ENCODE measurements around the gene GPR108.

Gene GPR108

DNA sequence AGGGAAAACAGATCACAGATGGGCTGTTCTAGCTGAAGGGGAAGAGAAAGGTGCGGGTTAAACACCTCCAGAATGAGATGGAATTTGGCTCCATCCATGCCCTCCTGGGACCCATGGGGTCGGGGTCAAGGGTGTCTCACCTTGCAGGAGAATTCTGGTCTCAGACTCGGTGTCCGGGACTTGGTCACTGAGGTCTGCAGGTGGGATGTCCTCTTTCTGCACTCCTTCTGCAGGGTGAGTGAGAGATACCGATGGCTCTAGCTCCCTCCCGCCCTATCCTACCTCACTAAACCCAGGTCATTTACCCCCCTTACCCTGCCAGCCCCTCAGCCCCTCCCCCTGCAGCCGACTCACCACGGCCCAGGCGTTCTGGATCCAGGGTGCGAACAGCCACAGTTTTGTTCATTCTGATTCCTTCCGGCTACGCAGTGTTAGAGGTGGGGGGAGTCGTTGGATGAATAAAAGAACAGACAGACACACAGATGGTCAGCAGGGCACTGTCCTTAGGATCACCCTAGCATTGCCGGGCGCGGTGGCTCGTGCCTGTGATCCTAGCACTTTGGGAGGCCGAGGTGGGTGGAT, 41.0 kb downstream of the GPR108 start:
- Histone ChIP-seq H3K9me3 (ENCODE audit: control extremely low read depth in 1 of 5, control insufficient read depth in 4 of 5, insufficient read depth in 2 of 5, low read depth in 1 of 5, low read length in 4 of 5) (no peaks in the 10 kb centered on the region), H3K36me3 (ENCODE audit: control insufficient read depth in 4 of 4, insufficient read depth in 4 of 4, low read length in 3 of 4) (no peaks in the 10 kb centered on the region), H3K4me3 (ENCODE audit: control insufficient read depth in 1 of 7, extremely low read depth in 1 of 7, insufficient read depth in 4 of 7, low read depth in 2 of 7, low read length in 6 of 7) (no peak overlapping the region), H3K4me1 (ENCODE audit: control extremely low read depth in 1 of 4, control insufficient read depth in 4 of 4, insufficient read depth in 4 of 4, low read length in 3 of 4) (peaks cover 0 to 4% (median 2%) of the 10 kb centered on the region in 4 experiments), H3K27ac (ENCODE audit: insufficient read depth in 1 of 2, low read depth in 1 of 2, low read length in 2 of 2, poor library complexity in 1 of 2, severe bottlenecking in 2 of 2) (no peak overlapping the region), H3K27me3 (replicated peaks in 2 of 5; ENCODE audit: control insufficient read depth in 4 of 5, insufficient read depth in 5 of 5, low read length in 4 of 5) (peaks cover 0 to 9% (median 3%) of the 10 kb centered on the region in 5 experiments)
- WGBS (ENCODE audit: insufficient coverage), result 88% methylated on average over 10 of the region's 18 CpGs
- ChIA-PET POLR2A (no interaction called here), CTCF (interaction anchor here (0.7 to 1.2 kb wide), 2 partner anchors 9 to 143 kb away, joined by 3 to 4 read pairs; no protein-coding TSS in a partner anchor)
- DNase-seq, result no peak

DNA sequence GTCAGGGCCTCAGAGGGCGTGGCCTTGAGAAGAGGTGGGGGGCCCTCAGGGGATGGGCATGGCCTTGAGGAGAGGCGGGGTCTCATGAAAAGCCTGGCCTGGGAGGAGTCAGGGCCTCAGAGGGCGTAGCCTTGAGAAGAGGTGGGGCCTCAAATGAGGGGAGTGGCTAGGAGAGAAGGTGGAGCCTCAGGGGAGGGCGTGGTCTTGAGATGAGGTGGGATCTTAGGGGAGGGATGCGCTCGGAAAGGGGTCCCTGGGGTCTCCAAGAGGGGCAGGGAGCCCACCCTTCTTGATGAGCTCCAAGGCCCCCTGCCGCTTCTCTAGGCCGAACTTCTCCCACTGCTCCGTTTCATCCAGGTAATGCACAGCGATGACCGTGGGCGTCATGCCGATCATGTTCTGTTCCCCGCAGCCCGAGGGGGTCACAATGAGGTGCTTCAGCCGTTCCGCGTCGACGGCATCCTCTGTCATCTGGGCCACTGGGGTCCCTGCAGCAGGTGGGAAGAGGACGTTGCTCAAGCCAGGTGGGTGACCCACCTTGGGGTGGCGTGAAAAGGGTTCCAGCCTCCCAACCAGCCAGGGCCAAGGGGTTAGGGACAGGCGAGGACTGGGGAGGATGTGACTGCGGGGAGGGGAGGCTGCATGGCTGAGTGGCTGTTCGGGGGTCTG, 43.1 kb downstream of the GPR108 start:
- no peaks in the 10 kb centered on the region for H3K36me3 ChIP-seq (ENCODE audit: control insufficient read depth in 4 of 4, insufficient read depth in 4 of 4, low read length in 3 of 4)

DNA sequence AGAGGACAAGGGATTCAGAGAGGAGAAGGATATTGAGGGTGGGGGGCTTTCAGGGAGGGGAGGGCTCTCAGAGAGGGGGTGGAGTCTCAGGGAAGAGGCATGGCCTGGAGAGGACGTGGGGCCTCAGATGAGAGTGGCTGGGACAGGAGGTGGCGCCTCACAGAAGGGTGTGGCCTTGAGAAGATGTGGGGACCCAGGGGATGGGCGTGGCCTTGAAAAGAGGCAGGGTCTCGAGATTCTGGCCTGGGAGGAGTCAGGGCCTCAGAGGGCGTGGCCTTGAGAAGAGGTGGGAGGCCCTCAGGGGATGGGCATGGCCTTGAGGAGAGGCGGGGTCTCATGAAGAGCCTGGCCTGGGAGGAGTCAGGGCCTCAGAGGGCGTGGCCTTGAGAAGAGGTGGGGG, 43.7 kb downstream of the GPR108 start:
- peaks cover 0 to 9% (median 3%) of the 10 kb centered on the region in 5 experiments for H3K27me3 ChIP-seq (replicated peaks in 2 of 5; ENCODE audit: control insufficient read depth in 4 of 5, insufficient read depth in 5 of 5, low read length in 4 of 5)
- 93% methylated on average over 4 of the region's 7 CpGs for WGBS (ENCODE audit: insufficient coverage)
- H3K9me3 ChIP-seq (ENCODE audit: control extremely low read depth in 1 of 5, control insufficient read depth in 4 of 5, insufficient read depth in 2 of 5, low read depth in 1 of 5, low read length in 4 of 5), result no peaks in the 10 kb centered on the region
- CTCF ChIA-PET, result no interaction called here
- peaks cover 0 to 4% (median 2%) of the 10 kb centered on the region in 4 experiments for H3K4me1 ChIP-seq (ENCODE audit: control extremely low read depth in 1 of 4, control insufficient read depth in 4 of 4, insufficient read depth in 4 of 4, low read length in 3 of 4)
- H3K36me3 ChIP-seq (ENCODE audit: control insufficient read depth in 4 of 4, insufficient read depth in 4 of 4, low read length in 3 of 4), result no peaks in the 10 kb centered on the region
- no peak for DNase-seq
- H3K27ac ChIP-seq (ENCODE audit: insufficient read depth in 1 of 2, low read depth in 1 of 2, low read length in 2 of 2, poor library complexity in 1 of 2, severe bottlenecking in 2 of 2), result no peak overlapping the region
- no peak overlapping the region for H3K4me3 ChIP-seq (ENCODE audit: control insufficient read depth in 1 of 7, extremely low read depth in 1 of 7, insufficient read depth in 4 of 7, low read depth in 2 of 7, low read length in 6 of 7)
- POLR2A ChIA-PET, result no interaction called here

More for the DNA sequence above, 43.1 kb downstream of the GPR108 start:
- WGBS (ENCODE audit: insufficient coverage), result 96% methylated on average over 22 of the region's 25 CpGs
- Histone ChIP-seq H3K27me3 (replicated peaks in 2 of 5; ENCODE audit: control insufficient read depth in 4 of 5, insufficient read depth in 5 of 5, low read length in 4 of 5) (peaks cover 0 to 9% (median 3%) of the 10 kb centered on the region in 5 experiments), H3K4me1 (ENCODE audit: control extremely low read depth in 1 of 4, control insufficient read depth in 4 of 4, insufficient read depth in 4 of 4, low read length in 3 of 4) (peaks cover 0 to 4% (median 2%) of the 10 kb centered on the region in 4 experiments), H3K4me3 (ENCODE audit: control insufficient read depth in 1 of 7, extremely low read depth in 1 of 7, insufficient read depth in 4 of 7, low read depth in 2 of 7, low read length in 6 of 7) (no peak overlapping the region), H3K27ac (ENCODE audit: insufficient read depth in 1 of 2, low read depth in 1 of 2, low read length in 2 of 2, poor library complexity in 1 of 2, severe bottlenecking in 2 of 2) (no peak overlapping the region), H3K9me3 (ENCODE audit: control extremely low read depth in 1 of 5, control insufficient read depth in 4 of 5, insufficient read depth in 2 of 5, low read depth in 1 of 5, low read length in 4 of 5) (no peaks in the 10 kb centered on the region)
- ChIA-PET CTCF (interaction anchor here (0.9 kb wide), 1 partner anchor 8 kb away, joined by 3 read pairs; no protein-coding TSS in a partner anchor), POLR2A (no interaction called here)
- DNase-seq, result peak in 1 of 3 donors; percentile 22

DNA sequence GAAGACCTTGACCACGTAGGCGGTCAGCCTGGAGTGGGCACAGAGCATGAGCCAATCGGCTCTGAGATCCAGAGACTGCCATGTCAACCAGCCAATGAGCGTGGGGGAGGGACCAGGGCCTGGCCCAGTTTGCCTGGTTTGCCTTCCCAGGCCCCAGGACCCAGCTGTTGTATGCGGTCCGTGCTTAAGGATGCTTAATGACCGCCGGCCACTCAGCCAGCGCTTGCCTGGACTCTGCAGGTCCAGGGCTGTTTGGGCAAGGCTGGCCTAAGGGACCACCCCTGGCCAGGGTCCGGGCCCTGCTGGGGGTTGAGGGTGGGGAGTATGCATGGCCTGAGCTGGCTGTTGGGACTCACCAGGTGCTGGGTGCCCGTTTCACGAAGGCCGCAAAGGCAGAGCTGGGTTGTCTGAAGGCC, 44.3 kb downstream of the GPR108 start:
- Histone ChIP-seq H3K27me3 (replicated peaks in 2 of 5; ENCODE audit: control insufficient read depth in 4 of 5, insufficient read depth in 5 of 5, low read length in 4 of 5) (peaks cover 0 to 9% (median 3%) of the 10 kb centered on the region in 5 experiments), H3K4me1 (ENCODE audit: control extremely low read depth in 1 of 4, control insufficient read depth in 4 of 4, insufficient read depth in 4 of 4, low read length in 3 of 4) (peaks cover 0 to 4% (median 2%) of the 10 kb centered on the region in 4 experiments), H3K4me3 (ENCODE audit: control insufficient read depth in 1 of 7, extremely low read depth in 1 of 7, insufficient read depth in 4 of 7, low read depth in 2 of 7, low read length in 6 of 7) (no peak overlapping the region), H3K9me3 (ENCODE audit: control extremely low read depth in 1 of 5, control insufficient read depth in 4 of 5, insufficient read depth in 2 of 5, low read depth in 1 of 5, low read length in 4 of 5) (no peaks in the 10 kb centered on the region), H3K27ac (ENCODE audit: insufficient read depth in 1 of 2, low read depth in 1 of 2, low read length in 2 of 2, poor library complexity in 1 of 2, severe bottlenecking in 2 of 2) (no peak overlapping the region), H3K36me3 (ENCODE audit: control insufficient read depth in 4 of 4, insufficient read depth in 4 of 4, low read length in 3 of 4) (no peaks in the 10 kb centered on the region)
- 98% methylated on average over 13 of the region's 13 CpGs for WGBS (ENCODE audit: insufficient coverage)
- ChIA-PET CTCF (no interaction called here), POLR2A (no interaction called here)
- no peak for DNase-seq

DNA sequence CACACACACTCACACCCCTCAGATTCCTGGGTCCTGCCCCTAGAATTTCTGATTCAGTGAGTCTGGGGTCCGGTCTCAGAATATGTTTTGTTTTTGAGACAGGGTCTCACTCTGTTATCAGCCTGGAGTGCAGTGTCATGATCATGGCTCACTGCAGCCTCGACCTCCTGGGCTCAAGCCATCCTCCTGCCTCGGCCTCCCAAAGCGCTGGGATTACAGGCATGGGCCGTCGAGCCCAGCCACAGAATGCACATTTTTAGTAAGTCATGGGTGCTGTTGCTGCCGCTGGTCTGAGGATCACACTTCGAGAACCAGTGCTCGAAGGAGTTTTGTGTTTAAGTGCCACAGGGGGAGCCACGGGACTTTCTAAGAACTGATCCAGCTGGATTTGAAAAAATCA, 45.4 kb downstream of the GPR108 start:
- no peak for DNase-seq
- H3K36me3 ChIP-seq (ENCODE audit: control insufficient read depth in 4 of 4, insufficient read depth in 4 of 4, low read length in 3 of 4), result no peaks in the 10 kb centered on the region
- peaks cover 0 to under 1% (median 0%) of the 10 kb centered on the region in 4 experiments for H3K4me1 ChIP-seq (ENCODE audit: control extremely low read depth in 1 of 4, control insufficient read depth in 4 of 4, insufficient read depth in 4 of 4, low read length in 3 of 4)
- CTCF ChIA-PET, result no interaction called here
- H3K27me3 ChIP-seq (replicated peaks in 2 of 5; ENCODE audit: control insufficient read depth in 4 of 5, insufficient read depth in 5 of 5, low read length in 4 of 5), result peaks cover 0 to 5% (median 0%) of the 10 kb centered on the region in 5 experiments
- no peaks in the 10 kb centered on the region for H3K9me3 ChIP-seq (ENCODE audit: control extremely low read depth in 1 of 5, control insufficient read depth in 4 of 5, insufficient read depth in 2 of 5, low read depth in 1 of 5, low read length in 4 of 5)
- POLR2A ChIA-PET, result no interaction called here
- whole genome bisulfite sequencing (ENCODE audit: insufficient coverage), result 94% methylated on average over 10 of the region's 10 CpGs
- H3K27ac ChIP-seq (ENCODE audit: insufficient read depth in 1 of 2, low read depth in 1 of 2, low read length in 2 of 2, poor library complexity in 1 of 2, severe bottlenecking in 2 of 2), result no peak overlapping the region
- H3K4me3 ChIP-seq (ENCODE audit: control insufficient read depth in 1 of 7, extremely low read depth in 1 of 7, insufficient read depth in 4 of 7, low read depth in 2 of 7, low read length in 6 of 7), result no peak overlapping the region

DNA sequence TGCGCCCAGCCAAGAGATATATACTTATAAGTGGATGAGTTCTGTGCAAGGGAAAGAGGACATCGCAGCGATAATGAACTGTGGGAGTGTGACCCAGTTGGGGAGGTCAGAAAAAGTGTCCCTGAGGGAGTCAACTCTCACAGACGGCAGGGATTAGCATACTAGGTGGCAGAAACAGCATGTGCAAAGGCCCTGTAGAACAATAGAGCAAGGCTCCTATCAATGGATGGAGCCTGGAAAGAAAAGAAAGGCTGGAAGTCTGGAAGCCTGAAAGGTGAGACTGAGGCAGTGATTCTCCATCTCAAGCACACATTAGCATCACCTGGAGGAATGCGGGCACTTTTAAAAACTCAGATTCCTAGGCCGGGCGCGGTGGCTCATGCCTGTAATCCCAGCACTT, 46.0 kb downstream of the GPR108 start:
- Histone ChIP-seq H3K4me1 (ENCODE audit: control extremely low read depth in 1 of 4, control insufficient read depth in 4 of 4, insufficient read depth in 4 of 4, low read length in 3 of 4) (no peaks in the 10 kb centered on the region), H3K27me3 (replicated peaks in 2 of 5; ENCODE audit: control insufficient read depth in 4 of 5, insufficient read depth in 5 of 5, low read length in 4 of 5) (peaks cover 0 to 5% (median 0%) of the 10 kb centered on the region in 5 experiments), H3K27ac (ENCODE audit: insufficient read depth in 1 of 2, low read depth in 1 of 2, low read length in 2 of 2, poor library complexity in 1 of 2, severe bottlenecking in 2 of 2) (no peak overlapping the region), H3K4me3 (ENCODE audit: control insufficient read depth in 1 of 7, extremely low read depth in 1 of 7, insufficient read depth in 4 of 7, low read depth in 2 of 7, low read length in 6 of 7) (no peak overlapping the region), H3K36me3 (ENCODE audit: control insufficient read depth in 4 of 4, insufficient read depth in 4 of 4, low read length in 3 of 4) (no peaks in the 10 kb centered on the region), H3K9me3 (ENCODE audit: control extremely low read depth in 1 of 5, control insufficient read depth in 4 of 5, insufficient read depth in 2 of 5, low read depth in 1 of 5, low read length in 4 of 5) (no peaks in the 10 kb centered on the region)
- WGBS (ENCODE audit: insufficient coverage), result 98% methylated on average over 8 of the region's 8 CpGs
- POLR2A ChIA-PET, result no interaction called here
- DNase-seq, result no peak
- CTCF ChIA-PET, result no interaction called here

DNA sequence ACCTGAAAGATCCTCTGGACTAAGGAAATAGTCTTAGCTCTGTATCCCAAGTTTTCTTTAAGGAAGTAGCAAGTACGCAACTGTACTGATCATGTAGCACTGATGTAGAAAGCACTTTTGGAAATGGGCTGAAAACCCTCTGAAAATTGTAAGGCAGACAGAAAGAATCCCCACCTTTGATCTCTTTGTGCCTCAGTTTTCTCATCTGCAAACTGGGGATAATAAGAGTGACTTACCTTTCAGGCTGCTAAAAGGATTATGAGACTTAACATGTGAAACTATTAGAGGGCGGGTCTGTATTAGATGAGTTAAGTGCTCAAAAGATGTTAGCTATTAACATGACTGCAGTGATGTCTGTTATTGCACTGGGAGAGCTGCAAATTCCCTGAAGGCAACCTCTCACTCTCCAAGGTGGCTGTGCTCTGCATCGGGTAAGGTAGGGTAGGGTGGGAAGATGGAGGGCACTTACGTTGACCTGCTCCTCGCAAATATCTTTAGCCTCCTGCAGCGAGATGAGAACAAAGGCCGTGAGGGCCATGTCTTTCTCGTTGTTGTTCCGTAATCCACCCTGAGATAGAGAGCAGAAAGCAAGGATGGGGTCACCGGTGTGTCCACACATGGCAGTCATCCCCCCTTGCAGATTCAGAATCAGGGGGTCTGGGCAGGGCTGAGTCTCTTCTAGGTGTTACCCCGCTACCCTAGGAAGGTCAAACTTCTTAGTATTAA, 47.1 kb downstream of the GPR108 start:
- H3K4me3 ChIP-seq (ENCODE audit: control insufficient read depth in 1 of 7, extremely low read depth in 1 of 7, insufficient read depth in 4 of 7, low read depth in 2 of 7, low read length in 6 of 7), result no peak overlapping the region
- no peak for DNase-seq
- peaks cover 0 to 5% (median 0%) of the 10 kb centered on the region in 5 experiments for H3K27me3 ChIP-seq (replicated peaks in 2 of 5; ENCODE audit: control insufficient read depth in 4 of 5, insufficient read depth in 5 of 5, low read length in 4 of 5)
- POLR2A ChIA-PET, result no interaction called here
- H3K27ac ChIP-seq (ENCODE audit: insufficient read depth in 1 of 2, low read depth in 1 of 2, low read length in 2 of 2, poor library complexity in 1 of 2, severe bottlenecking in 2 of 2), result no peak overlapping the region
- no peaks in the 10 kb centered on the region for H3K9me3 ChIP-seq (ENCODE audit: control extremely low read depth in 1 of 5, control insufficient read depth in 4 of 5, insufficient read depth in 2 of 5, low read depth in 1 of 5, low read length in 4 of 5)
- WGBS (ENCODE audit: insufficient coverage), result 97% methylated on average over 9 of the region's 11 CpGs
- H3K36me3 ChIP-seq (ENCODE audit: control insufficient read depth in 4 of 4, insufficient read depth in 4 of 4, low read length in 3 of 4), result no peaks in the 10 kb centered on the region
- CTCF ChIA-PET, result no interaction called here
- H3K4me1 ChIP-seq (ENCODE audit: control extremely low read depth in 1 of 4, control insufficient read depth in 4 of 4, insufficient read depth in 4 of 4, low read length in 3 of 4), result no peaks in the 10 kb centered on the region
